ENCODE measurements around the gene MTHFD1.

MTHFD1 gene

GRCh38 chr14:64407329-64407728, 19.2 kb downstream of the MTHFD1 start:
- no peak for DNase-seq (ENCODE audit: low read depth)

- DNase-seq (ENCODE audit: low read depth), result no peak
Observed at GRCh38 chr14:64409126-64409920, 21.2 kb downstream of the MTHFD1 start.

GRCh38 chr14:64410084-64410774, 22.1 kb downstream of the MTHFD1 start:
- DNase-seq (ENCODE audit: low read depth), result peak; percentile 63

GRCh38 chr14:64411001-64411400, 22.8 kb downstream of the MTHFD1 start:
- DNase-seq (ENCODE audit: low read depth), result no peak

- DNase-seq (ENCODE audit: low read depth), result no peak
Observed at GRCh38 chr14:64412237-64412636, 24.1 kb downstream of the MTHFD1 start.

- no peak for DNase-seq (ENCODE audit: low read depth)
Observed at GRCh38 chr14:64416348-64416932, 28.3 kb downstream of the MTHFD1 start.

GRCh38 chr14:64417055-64417770, 29.1 kb downstream of the MTHFD1 start:
- DNase-seq (ENCODE audit: low read depth), result peak; percentile 68

GRCh38 chr14:64417771-64418125, 29.6 kb downstream of the MTHFD1 start:
- no peak for DNase-seq (ENCODE audit: low read depth)

- DNase-seq (ENCODE audit: low read depth), result no peak
Observed at GRCh38 chr14:64419003-64419402, 30.9 kb downstream of the MTHFD1 start.

GRCh38 chr14:64421166-64421565, 33.0 kb downstream of the MTHFD1 start:
- DNase-seq (ENCODE audit: low read depth), result peak; percentile 88

- no peak for DNase-seq (ENCODE audit: low read depth)
Observed at GRCh38 chr14:64422005-64422404, 33.9 kb downstream of the MTHFD1 start.

GRCh38 chr14:64422756-64423155, 34.6 kb downstream of the MTHFD1 start:
- no peak for DNase-seq (ENCODE audit: low read depth)

GRCh38 chr14:64423987-64424386, 35.8 kb downstream of the MTHFD1 start:
- peak; percentile 46 for DNase-seq (ENCODE audit: low read depth)

GRCh38 chr14:64434528-64434927, 46.4 kb downstream of the MTHFD1 start:
- DNase-seq (ENCODE audit: low read depth), result no peak

- DNase-seq (ENCODE audit: low read depth), result peak; percentile 95
Observed at GRCh38 chr14:64438181-64438841, 50.2 kb downstream of the MTHFD1 start.

- no peak for DNase-seq (ENCODE audit: low read depth)
Observed at GRCh38 chr14:64439141-64439540, 51.0 kb downstream of the MTHFD1 start.

- DNase-seq (ENCODE audit: low read depth), result peak; percentile 61
Observed at GRCh38 chr14:64440494-64440893, 52.3 kb downstream of the MTHFD1 start.

GRCh38 chr14:64442300-64442988, 54.3 kb downstream of the MTHFD1 start:
- no peak for DNase-seq (ENCODE audit: low read depth)

- no peak for DNase-seq (ENCODE audit: low read depth)
Observed at GRCh38 chr14:64444140-64444539, 56.0 kb downstream of the MTHFD1 start.

- DNase-seq (ENCODE audit: low read depth), result peak; percentile 88
Observed at GRCh38 chr14:64444984-64445845, 57.1 kb downstream of the MTHFD1 start.
